ENCODE measurements around the gene GUCA2B.

The GUCA2B gene

GRCh38 chr1:42191319-42191718, 38.1 kb downstream of the GUCA2B start:
- DNase-seq, result no peak

DNA sequence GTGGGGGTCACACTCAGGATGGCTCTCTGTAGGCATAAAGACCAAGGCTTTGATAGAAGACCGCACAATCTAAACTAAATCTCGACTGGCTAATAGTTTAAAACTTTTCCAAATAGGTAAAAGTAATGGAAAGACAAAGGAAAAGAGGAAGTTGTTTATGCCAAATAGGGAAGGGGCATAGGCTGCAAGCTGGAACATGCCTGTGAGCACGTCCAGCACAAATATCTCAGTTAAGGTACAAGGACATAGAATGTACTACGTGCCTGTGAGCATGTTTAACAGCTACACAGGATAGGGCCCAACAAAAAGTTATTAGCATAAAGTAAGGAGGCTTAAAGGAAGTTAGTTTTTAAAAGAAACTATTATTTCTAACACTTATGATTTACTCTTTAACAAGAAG, 38.9 kb downstream of the GUCA2B start:
- no peak for DNase-seq

DNA sequence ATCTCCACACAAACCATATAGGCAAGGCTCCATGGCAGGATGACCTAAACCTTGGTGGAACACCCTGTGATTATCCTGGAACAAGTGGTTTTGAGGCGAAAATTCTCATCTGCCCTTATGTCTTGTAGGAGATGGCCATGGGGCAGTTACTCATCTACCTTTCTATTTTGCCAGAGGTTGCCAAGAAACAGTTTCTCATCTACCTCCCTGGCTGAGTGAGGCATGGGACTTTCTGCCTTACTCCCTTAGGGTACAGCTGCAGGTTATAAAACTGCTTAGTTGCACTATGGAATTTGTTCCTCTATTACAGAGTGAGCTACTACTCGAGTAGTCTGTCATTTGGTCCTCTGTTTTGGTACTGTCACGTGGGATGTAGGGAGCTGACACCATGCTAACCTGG, 42.6 kb downstream of the GUCA2B start:
- no peak for DNase-seq

GRCh38 chr1:42198251-42198650, 45.0 kb downstream of the GUCA2B start:
- no peak for DNase-seq

DNA sequence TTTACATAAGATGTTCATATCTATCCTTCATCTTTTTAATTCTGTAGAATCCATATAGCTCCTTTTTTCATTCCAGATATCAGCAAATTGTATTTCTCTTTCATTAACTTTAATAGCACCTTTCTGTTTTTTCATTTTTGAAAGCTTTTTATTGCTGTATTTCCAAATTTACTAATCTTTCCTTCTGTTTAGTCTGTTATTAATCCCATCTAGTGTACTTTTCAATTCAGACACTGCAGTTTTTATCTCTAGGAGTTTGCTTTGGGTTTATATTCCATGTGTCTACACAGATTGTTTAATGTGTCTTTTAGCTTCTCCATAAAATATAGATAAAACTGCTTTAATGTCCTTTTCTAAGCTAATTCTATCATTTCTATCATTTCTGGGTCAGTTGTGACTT, 48.8 kb downstream of the GUCA2B start:
- DNase-seq, result no peak

Measured in T-helper 2 cell (primary cell).